TTC549 (cell line): ENCODE measurements around the gene ALDOC.
"Not testable (repeated sequence)": the region's sequence is repeated elsewhere in the genome, so short reads cannot be mapped to it uniquely, and the experiment has no call there.

ENCODE experiments used
- FAIRE-seq: peaks from 2 replicates; lab custom pipeline; 2012; peaks lifted over from hg19 to GRCh38; lab: Jason Lieb, UNC

The ALDOC gene

DNA sequence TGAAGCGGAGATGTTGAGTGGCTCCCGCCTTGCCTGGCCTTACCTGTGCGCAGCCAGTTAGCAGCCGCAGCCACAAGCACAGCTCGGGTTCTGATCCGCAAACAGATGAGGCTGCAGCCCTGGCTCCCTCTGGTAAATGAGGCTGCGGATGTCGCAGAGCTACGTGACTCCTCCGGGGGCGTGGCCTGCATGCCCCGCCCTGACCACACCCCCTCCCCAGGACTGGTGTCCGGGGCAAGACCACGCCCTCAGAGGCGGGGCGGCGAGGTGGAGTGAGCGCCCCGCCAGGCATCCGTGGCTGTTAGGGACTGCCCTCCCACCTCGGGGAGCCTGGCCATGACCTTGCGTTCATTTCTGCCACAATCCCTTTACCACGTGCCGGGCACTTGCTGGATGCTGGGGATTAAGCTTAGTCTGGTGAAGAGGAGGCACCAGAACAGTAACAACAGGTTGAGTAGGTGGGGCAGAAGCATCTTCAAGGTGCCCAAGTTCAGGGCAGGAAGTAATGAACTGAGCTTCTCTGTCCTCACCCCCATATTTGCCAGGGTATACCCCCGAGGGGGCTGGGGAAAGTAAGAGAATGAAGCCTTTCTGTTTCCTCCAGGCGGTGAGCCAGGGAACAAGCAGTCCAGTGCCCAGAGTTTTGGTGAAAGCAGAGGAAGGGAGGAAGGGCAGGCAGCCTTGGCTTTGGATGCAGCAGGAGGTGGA lies at the start of gene ALDOC:
Gene ALDOC (minus strand): TSS at position 138 of the 708 bp plus-strand sequence. CDS start 1,363 bp downstream, outside the sequence.
- FAIRE-seq: no peak

DNA sequence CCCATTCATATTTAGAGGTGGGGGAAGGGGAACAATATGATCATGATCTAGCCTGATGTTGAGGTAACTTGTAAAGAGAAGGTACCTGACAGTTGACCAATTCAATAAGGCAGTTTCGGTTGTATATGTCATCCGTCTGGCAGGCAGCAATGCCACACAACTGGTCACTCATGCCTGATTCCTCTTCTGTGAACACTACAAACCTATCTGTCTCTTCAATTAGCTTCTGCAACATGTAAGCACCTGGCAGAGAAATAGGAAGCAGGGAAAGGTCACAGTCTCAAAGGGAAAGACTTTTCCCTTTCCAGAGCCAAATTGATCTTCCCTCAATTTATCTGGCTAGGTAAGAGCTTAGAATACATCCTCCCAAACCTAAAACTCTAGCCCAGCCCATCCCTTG lies 47.5 kb upstream of the ALDOC start:
- no peak for FAIRE-seq

- FAIRE-seq: no peak
Measured at GRCh38 chr17:28623696-28624095, 47.0 kb upstream of the ALDOC start.

DNA sequence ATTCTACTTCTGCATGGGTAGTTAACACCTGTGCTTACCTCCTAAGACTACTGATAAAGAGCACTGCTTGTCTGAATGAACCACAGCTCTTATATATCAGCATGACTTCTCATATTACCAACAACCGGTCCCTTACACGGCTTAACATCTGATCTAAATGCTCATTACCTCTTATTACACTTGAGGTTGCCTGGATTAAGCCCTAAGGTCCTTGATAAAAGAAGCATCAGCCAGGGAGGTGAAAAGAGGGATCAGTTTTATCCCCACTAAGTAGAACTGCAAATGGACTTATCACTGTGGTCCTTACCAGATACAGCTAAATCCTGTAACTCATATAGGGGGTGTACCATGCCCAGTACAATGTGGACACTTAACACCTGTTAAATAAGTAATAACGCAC lies 45.5 kb upstream of the ALDOC start:
- FAIRE-seq: no peak

DNA sequence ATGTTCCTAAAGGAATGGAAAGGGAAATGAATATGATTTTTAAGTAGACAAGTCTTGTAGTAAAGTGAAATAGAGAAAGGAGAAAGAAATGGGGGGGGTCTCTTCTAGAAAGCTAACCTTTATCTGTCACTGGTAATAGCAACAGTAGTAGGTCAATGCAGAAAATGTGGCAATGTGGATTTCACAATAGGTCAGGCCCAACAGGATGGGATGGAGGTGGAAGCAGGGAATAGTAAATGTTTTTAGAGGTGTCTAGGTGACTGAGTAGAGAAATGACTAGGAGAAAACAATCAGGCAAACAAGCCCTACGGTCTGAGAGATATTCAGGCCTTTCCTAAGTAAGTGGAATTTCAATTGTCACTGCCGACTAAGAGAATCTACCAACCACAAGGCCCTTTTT lies 43.3 kb upstream of the ALDOC start:
- FAIRE-seq: no peak

DNA sequence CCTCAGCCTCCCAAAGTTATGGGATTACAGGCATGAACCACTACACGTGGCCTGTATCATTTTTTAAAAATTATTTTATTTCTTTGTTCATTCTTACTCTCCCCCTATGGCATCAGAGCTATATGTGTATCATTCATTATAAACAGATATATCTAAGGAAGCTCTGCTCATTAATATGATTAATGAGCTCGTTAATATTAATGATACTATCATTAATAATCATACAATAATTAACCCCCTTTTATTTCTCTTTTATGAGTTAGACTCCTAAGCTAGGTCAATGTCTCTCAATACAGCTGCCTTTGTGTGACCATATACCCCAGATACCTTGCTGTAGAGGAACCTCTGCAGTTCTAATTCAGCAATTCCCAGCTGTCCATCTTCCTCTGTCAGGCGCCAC lies 41.8 kb upstream of the ALDOC start:
- FAIRE-seq: no peak

- FAIRE-seq: no peak
Measured at GRCh38 chr17:28616281-28616680, 39.6 kb upstream of the ALDOC start.

- no peak for FAIRE-seq
Measured at GRCh38 chr17:28615260-28615940, 38.7 kb upstream of the ALDOC start.

DNA sequence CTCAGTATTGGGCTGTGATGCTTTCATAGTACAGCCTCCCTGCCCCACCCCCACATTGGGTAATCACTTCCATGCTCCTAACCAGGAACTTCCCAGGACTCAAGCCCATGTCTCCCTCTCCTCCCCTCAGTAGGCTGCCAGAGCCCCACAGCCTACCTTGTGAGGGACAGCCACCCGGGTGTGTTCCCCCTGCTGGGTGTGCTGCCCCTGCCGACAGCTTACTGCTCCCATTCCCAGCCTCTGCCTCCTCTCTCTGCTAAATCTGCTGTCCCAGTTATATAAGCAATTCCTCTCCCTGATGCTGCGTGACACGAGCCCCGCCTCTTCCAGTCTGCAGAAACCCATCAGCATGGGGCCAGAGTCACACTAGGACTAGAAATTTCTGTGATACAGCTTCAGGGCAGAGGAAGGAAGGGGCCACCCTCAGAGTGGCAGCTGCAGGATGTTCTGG lies 37.3 kb upstream of the ALDOC start, which contains the start of gene RSKR:
Gene RSKR (minus strand): TSS at position 255 of the 451 bp plus-strand sequence. CDS start 24 bp downstream, at position 231.
- no peak for FAIRE-seq

GRCh38 chr17:28612936-28613872 lies 36.5 kb upstream of the ALDOC start:
- FAIRE-seq: no peak

DNA sequence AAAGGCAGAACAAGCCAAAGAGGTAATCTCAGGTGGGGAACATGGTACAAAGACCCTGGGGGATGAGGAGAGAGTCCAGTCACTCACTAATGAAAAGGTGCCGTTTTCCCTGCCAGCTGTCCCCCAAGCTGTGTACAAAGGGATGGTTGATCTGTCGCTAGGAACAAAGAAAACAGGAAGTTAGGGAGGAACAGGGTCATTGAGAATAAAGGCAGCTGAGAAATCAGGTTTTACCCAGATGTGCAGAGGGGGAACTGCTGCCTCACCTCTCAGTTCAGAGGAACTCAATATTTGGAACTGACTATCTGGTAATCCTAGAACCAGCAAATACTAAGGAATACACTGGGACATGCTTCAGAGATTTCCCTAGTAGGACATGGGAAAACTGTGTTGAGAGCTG lies 35.8 kb upstream of the ALDOC start:
- FAIRE-seq: no peak

- FAIRE-seq: no peak
Measured at GRCh38 chr17:28610376-28610775, 33.7 kb upstream of the ALDOC start.

DNA sequence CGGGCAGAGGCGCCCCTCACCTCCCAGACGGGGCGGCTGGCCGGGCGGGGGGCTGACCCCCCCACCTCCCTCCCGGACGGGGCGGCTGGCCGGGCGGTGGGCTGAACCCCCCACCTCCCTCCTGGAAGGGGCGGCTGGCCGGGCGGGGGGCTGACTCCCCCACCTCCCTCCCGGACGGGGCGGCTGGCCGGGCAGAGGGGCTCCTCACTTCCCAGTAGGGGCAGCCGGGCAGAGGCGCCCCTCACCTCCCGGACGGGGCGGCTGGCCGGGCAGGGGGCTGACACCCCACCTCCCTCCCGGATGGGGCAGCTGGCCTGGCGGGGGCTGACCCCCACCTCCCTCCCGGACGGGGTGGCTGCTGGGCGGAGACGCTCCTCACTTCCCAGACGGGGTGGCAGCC lies 27.3 kb upstream of the ALDOC start:
- not testable (repeated sequence) for FAIRE-seq

DNA sequence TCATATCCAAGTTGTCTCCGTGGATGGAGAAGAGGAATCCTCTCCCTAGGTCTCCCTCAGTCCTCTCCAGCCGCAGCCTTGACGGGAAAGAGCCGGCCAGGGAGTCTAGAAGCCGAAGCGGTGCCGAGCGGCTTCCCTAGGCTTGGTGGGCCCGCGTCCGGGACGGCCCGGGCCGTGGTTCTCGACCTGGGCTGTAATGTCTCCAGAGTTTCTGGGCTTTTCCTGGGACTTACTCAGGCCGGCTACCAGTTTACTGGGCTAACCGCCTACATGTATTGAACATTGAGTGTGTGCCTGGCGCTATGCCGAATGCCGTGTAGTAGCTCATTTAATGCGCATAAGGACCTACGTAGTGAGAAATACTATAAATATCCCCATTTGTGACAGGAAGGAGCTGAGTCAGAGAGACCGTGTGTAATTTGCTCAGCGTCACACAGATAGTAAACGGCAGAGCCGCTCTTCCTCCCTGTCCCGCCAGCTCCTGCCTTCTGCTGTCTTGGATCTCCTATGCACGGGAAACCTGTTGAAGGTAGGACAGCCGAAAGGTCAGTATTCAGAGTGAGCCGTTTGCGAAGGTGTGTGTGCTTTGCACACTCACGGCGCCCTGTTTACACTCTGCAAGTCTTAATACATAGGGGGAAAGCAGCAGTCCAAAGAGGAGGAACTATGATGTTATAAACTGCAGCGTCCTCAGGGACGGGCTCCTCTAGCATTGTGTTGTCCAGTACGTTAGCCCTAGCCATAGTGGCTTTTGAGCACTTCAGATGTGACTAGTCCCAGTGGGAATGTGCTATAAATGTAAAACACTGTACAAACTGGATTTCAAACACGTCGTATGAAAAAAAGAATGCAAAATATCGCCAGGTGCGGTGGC lies 22.9 kb upstream of the ALDOC start:
- no peak for FAIRE-seq

DNA sequence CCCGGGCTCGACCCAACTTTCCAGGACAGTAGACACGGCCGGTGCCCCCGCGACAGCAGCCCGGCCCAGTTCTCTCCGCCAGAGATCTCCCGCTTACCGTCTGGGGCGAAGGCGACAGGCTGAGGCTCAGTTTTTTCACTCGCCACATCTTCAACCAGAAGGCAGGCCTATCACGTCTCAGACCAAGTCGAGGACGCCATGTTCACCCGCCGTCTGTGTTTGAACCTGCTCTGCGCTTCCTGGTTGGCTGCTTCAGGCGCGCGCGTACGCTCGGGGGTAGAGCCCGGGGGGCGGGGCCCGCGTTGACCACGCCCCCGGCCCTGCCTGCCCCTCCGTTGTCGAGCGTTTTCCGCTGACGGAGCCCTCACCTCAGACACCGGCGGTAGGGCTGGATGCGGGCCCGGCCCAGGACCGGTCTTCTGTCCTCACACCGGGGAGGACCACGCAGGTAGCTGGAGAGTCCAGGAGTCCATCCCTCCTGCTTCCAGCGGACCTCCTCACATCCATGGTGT lies 22.2 kb upstream of the ALDOC start, which contains the start of gene SPAG5:
Gene SPAG5 (minus strand): TSS at position 227 of the 512 bp plus-strand sequence. CDS start 79 bp downstream, at position 148.
- FAIRE-seq: no peak

GRCh38 chr17:28598389-28598788 lies 21.7 kb upstream of the ALDOC start:
- FAIRE-seq: no peak

DNA sequence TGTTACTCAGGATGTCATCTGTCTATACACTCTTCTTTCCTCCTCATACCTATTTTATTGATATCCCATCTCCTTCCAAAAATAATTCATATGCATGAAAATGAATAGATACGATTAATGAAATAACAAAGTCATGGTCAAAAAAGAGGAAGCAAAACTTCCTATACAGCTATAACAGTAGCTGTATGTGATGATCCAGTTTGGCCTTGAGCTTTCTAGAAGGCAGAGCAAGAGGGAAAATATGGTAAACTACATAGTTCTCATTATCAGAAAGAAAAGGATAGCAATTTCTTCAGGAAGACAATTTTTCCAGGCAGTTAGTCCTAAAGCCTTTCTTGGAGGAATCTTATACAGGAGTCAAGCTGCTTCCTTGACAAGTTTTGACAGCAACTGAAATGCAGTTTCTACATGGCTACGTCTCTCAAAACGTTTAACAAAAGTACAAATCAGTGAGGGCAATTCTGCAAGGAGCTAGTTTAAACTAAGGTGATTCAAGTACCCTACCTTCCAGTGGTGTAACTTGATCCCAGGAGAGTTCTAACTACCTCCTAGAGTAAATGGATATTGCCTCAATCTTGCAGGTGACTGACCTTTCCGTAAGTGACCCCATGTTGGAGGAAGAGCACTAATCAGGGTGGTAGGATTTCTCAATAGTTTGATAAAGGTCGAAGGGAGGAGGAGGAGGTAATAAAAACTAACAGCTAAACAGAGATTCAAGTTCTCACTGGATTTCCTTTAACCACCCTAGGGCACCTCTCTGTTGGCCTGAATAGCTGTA lies 21.1 kb upstream of the ALDOC start:
- FAIRE-seq: no peak

DNA sequence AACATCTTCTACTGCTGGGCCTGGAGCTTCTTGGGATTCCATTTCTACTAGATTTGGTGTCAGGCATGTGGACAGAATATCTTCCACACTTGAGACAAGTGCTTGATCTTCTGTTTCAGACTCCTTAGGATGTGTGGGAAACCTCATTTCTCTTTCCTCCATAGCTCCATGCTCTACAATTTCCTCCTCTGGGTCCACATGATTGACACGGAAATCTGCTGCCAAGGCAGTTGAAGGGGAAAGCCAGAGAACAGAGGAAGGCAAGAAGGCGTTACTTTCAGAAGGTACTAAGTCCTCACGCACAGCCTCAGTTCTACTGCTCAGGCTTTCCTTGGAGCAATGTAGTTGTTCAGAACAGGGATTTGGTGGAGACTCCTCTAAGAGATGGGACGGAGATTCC lies 15.6 kb upstream of the ALDOC start:
- FAIRE-seq: no peak

DNA sequence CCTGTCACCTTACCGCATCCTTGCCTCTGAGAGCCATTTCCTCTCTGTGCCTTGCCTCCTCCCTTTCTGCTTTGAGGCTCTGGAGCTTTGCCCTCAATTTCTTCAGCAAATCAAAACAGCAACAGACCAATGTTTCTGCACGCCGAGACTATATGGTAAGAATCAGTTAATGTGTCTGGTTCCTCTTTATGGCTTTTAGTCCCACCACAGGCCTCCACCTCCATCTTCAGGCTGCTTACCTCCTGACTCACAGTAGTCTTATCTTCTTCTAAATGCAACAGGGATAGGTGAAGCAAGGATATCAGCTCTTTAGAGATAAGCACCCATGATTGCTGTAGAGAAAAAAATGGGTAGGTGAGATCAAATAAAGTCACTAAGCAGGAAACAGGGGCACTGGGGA lies 9.2 kb upstream of the ALDOC start:
- FAIRE-seq: no peak

DNA sequence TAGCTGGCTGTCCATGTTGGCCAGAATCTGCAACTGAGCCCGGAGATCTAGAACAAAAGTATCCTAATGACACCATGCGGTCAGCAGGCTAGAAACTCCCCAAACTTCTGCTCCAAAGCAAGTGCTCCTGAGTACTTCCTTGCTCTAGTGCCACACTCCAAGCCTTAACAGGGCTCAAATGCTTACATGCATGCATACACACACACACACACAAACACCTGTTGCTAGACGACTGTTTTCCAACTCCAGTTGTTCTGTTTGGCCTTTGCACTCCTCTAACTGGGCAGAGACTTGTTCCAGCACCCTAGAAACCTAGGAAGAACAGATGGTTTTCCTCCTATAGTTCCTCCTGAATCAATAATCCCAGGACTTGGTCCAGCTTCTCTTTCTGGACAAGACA lies 7.7 kb upstream of the ALDOC start:
- FAIRE-seq: no peak

DNA sequence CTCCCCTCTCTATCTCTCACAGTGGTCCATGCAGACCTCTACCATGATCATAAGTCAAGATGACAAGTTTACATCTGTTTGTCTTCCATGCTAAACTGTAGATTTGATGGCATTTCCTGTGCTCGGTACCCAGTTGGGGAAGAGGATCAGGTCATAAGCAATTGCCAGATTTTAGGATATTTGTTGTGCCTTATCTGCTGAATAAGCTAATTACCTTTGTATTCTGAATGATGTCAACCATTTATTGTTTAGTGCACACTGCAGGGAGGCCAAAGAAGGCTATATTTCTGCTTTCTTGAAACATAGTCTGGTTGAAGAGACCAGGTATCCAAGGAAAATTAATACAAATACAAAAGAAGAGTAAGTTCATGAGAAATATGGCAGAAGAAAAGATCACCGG lies 5.8 kb upstream of the ALDOC start:
- no peak for FAIRE-seq
